G401 (cell line): ENCODE measurements around the gene SORBS1. TPM values are rescaled to one million over a fixed set of nuclear protein-coding genes. Genes with fewer than 3 reads are reported as not detected.
A peak's percentile ranks its signal among the peaks of the same experiment; 100 is the strongest.

ENCODE experiments used
- DNase-seq: peaks from one replicate; pipeline ENCODE4 v3.0.0-alpha.2; 2015; ENCODE audit warnings: low spot score
- in situ Hi-C: cut with HindIII; loops from 2 replicates; pipeline ENCODE4 v1.10.0; 2016; ENCODE audit warnings: low sequenced_read_pairs, mixed read lengths
- total RNA-seq: library from RNA; depleted of rRNA; stranded (reverse); fragments of >200 nt; shearing (Covaris generic); gene quantifications from 2 replicates; pipeline ENCODE4 v1.2.3, GENCODE V29; 2014

The SORBS1 gene
- total RNA-seq, 1 experiment from 2014 or later = not detected

DNA sequence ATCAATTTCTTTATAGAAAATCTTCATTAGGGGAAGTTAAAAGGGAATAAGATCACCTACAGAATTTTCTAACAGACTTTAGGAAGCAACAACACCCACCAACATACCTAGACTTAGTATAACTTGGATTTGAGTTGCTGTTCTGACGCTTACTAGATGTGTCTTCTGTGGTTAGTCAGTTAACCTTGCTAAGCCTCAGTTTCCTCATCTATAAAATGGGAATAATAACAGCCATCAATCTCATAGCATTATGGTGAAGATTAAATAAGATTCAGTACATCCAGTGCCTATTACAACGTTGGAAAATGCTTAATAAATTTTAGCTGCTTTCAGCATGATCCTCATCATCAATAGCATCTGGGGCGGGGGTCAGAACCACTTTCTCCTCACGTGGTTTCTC lies 106.2 kb downstream of the SORBS1 start:
- in situ Hi-C loops = no loop called here

GRCh38 chr10:95454356-95454755 lies 106.8 kb downstream of the SORBS1 start:
- in situ Hi-C loops = no loop called here
- DNase-seq = no peak

More for the DNA sequence above, 106.2 kb downstream of the SORBS1 start:
- DNase-seq = no peak

GRCh38 chr10:95451568-95452524 lies 109.3 kb downstream of the SORBS1 start:
- DNase-seq = no peak
- in situ Hi-C loops = no loop called here

DNA sequence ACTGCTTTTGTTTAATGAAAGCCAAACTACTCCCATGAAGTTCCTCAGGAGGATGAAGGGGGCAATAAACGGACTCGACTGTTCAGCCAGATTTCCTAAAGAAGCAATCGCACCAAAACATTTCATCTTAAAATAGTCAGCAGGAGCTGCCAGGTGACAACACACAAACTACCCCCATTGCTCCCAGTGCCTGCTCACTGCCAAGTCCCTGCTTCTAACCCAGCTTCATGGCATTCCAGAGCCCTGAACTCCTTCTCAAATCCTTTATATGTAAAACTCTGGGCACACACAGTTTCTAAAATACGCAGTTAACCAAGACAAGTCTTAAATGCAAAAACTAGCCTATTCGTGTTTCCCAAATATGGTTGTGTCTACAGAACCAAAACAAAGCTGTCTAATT lies 110.0 kb downstream of the SORBS1 start:
- no peak for DNase-seq
- in situ Hi-C loops = no loop called here

GRCh38 chr10:95450188-95450587 lies 111.0 kb downstream of the SORBS1 start:
- in situ Hi-C loops = no loop called here
- DNase-seq = no peak

DNA sequence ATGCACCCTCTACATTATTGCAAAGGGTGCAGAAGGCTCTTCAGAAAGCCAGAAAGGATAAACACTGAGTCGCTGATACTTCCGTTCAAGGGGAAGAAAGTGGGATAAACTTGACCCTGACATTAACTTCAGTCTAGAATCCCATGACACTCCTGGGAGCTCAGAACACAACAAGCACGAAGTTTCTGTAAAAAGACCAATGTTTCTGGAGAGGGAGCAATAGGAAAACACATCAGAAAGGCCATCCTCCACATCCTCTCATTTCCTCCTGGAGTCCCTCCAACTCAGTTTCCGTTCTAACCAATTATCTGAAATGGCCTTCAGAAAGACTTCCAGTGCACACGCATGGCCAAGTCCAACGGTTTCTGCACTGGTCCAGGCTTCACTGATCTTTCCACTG lies 113.5 kb downstream of the SORBS1 start:
- in situ Hi-C loops = no loop called here
- no peak for DNase-seq

DNA sequence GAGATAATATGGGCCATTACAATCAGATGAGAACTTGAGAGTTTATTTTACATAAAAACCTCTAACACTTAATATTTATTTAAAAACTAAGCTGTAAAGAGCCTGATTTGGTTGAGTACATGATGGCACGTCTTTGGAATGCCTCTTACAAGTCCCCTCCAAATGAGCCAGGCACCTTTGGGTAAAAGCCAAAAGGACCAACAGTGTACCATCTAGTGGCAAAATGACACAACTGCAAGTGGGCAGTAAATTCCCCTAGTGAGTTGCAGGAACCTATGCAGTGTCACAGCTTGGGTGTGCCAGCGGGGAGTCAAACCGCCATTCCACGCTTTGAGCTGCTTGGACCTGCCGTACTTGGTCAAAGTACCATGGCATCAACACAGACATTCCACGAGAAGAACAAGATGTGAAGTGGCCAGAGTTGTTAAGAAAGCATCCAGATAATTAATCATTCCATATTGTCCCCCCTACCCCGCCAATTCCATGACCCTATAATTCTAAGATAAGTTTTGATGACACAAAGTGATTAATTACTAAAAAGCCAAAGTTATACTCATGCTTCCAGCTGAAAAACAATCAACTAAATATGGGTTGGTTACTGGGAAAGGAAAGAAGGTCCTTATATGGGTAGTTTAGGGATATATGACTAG lies 115.2 kb downstream of the SORBS1 start:
- peak; percentile 84 for DNase-seq
- in situ Hi-C loops = no loop called here

GRCh38 chr10:95445223-95445836 lies 115.8 kb downstream of the SORBS1 start:
- peak; percentile 53 for DNase-seq
- in situ Hi-C loops = no loop called here

- in situ Hi-C loops = no loop called here
- no peak for DNase-seq
Measured at GRCh38 chr10:95444792-95445191, 116.4 kb downstream of the SORBS1 start.

- no peak for DNase-seq
- in situ Hi-C loops = no loop called here
Measured at GRCh38 chr10:95443636-95444035, 117.5 kb downstream of the SORBS1 start.

DNA sequence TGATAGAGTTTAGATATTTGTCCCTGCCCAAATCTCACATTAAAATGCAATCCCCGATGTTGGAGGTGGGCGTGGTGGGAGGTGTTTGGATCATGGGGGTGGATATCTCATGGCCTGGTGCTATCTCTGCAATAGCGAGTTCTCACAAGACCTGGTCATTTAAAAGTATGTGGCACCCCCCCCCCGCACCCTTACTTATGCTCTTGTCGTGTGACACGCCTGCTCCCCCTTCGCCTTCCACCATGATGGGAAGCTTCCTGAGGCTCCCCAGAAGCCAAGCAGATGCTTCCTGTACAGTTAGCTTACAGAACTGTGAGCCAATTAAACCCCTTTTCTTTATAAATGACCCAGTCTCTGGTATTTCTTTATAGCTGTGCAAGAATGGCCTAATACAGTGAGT lies 118.8 kb downstream of the SORBS1 start:
- in situ Hi-C loops = no loop called here
- no peak for DNase-seq

DNA sequence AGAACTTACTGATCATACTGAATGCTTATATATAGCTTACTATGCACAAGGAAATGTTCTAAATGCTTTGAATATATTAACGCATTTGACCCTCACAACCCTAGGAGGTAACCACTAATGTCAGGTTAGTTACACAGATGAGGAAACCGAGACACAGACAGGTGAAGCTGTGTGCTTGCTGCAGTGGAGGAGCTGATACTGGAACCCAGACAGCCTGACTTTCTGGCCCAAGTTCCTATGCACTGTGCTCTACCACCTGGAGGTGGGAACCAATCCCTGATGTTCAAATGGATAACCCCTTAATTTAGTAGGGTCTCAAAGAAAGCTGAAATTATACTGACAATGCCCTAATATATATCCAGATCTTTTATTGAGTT lies 119.6 kb downstream of the SORBS1 start:
- DNase-seq = no peak
- in situ Hi-C loops = no loop called here

DNA sequence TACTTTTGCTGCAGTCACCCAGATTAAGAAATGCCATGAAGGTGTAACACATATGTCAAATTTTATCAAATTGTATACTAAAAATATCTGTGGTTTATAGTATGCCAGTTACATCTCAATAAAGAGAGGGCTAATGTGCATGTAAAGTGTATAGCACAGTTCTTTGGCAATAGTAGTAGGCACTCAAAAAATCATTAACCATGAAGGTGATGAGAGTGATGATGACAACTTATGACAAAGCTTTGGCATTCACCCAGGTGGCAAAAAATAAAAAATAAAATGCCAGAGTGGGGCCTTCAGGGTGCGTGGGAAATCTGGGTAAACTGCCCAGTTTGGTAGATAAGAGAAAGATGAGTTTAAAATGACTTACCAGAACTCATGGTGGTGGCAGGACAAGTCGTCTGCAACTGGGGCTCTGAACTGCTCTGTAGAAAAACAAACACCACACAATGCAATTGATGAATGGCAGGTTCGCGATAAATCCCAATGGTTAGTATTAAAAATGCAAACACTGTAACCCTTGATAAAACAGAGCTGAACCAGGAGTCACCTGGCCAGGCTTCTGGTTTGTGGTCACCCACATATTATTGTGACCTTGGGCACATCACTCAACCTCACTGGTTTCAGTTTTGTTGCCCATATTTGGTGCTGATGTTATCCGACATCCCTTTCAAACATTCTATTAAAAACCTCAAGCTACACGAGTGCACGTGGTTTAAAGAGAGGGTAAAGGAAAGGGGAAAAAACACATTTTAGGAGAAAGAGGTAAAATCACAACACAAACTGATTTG lies 120.2 kb downstream of the SORBS1 start:
- in situ Hi-C loops = no loop called here
- no peak for DNase-seq

DNA sequence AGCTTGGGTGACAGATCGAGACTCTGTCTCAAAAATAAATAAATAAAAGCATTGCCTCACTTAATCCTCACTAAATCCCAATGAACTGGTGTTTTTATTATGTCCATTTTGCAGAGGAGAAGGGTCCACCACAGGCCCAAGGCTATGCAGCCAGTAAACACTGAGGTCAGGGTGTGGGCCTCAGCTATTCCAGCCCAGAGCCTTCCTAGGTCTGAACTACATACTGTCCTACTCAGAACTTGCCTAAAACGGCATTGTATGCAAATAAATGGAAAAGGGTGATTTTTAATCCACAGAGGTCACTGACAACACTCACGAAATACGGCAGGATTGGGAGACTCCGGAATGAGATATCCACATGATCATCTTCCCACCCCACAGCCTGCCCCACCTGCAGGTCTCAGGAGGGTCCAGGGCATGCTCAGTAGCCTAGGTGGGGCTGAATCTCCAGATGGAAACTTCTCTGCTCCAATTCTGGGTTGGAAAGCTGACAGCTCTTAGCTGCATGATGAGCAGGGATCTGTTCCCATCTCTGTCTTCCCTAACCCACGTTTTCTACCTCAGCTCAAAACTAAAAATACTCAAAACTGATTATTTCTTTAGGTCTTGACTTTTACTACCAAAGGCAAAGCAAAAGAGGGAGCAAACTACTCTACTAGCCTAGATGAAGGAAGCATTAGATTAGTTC lies 121.0 kb downstream of the SORBS1 start:
- in situ Hi-C loops = no loop called here
- DNase-seq = peak; percentile 57

- in situ Hi-C loops = no loop called here
Measured at GRCh38 chr10:95438781-95439180, 122.4 kb downstream of the SORBS1 start.

GRCh38 chr10:95437669-95438068 lies 123.5 kb downstream of the SORBS1 start:
- in situ Hi-C loops = no loop called here
- no peak for DNase-seq

More at GRCh38 chr10:95438781-95439180, 122.4 kb downstream of the SORBS1 start:
- no peak for DNase-seq

GRCh38 chr10:95435548-95436279 lies 125.5 kb downstream of the SORBS1 start:
- in situ Hi-C loops = no loop called here

GRCh38 chr10:95434583-95434982 lies 126.6 kb downstream of the SORBS1 start:
- DNase-seq = no peak
- in situ Hi-C loops = no loop called here

More at GRCh38 chr10:95435548-95436279, 125.5 kb downstream of the SORBS1 start:
- peak; percentile 61 for DNase-seq
